Measurements from ENCODE around the gene LRRC4. TPM values are rescaled to one million over a fixed set of nuclear protein-coding genes. Genes with fewer than 3 reads are reported as not detected.

The LRRC4 gene
- total RNA-seq, 2 experiments from 2014 or later = not detected

DNA sequence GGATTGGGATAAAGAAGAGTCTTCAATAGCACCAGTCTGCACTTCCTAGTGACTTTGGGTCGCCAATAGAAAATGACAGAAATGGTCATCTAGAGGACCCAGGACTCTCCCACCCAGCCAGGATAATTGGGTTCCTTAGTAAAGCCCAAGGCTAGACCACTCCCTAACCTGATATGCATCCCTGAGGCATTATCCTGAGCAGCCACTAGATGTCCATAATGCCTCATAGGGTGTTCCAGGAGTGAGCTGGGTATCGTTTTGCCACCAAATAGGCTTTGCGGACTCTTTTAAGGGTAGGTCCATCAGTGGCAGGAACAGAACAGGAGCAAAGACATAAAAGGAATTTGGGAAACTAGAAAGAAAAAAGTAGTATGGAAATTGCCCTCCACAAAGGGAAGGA lies 4.5 kb upstream of the LRRC4 start:
- Mint-ChIP-seq H3K36me3 (peaks cover 2% of the 10 kb centered on the region), H3K9me3 (ENCODE audit: low read depth) (no peaks in the 10 kb centered on the region), H3K27me3 (peaks cover 14% of the 10 kb centered on the region), H3K27ac (no peak overlapping the region), H3K4me1 (peaks cover 2% of the 10 kb centered on the region), H3K4me3 (no peak overlapping the region)
- CTCF ChIA-PET = interaction anchor here (1.1 to 2.7 kb wide), 4 partner anchors 8 to 329 kb away, joined by 3 to 10 read pairs (median 5); no protein-coding TSS in a partner anchor
- ATAC-seq (no peak), DNase-seq (no peak)

GRCh38 chr7:128034825-128035224 lies 3.6 kb upstream of the LRRC4 start:
- Mint-ChIP-seq H3K36me3 (peaks cover 4% of the 10 kb centered on the region), H3K27ac (no peak overlapping the region), H3K4me3 (no peak overlapping the region), H3K27me3 (peaks cover 20% of the 10 kb centered on the region), H3K4me1 (peaks cover 2% of the 10 kb centered on the region), H3K9me3 (ENCODE audit: low read depth) (no peaks in the 10 kb centered on the region)
- ATAC-seq (no peak), DNase-seq (no peak)
- CTCF ChIA-PET = interaction anchor here (1.1 to 2.7 kb wide), 3 partner anchors 9 to 328 kb away, joined by 3 to 10 read pairs (median 5); no protein-coding TSS in a partner anchor

GRCh38 chr7:128033246-128033645 lies 2.0 kb upstream of the LRRC4 start:
- Mint-ChIP-seq H3K27me3 (peaks cover 20% of the 10 kb centered on the region), H3K9me3 (ENCODE audit: low read depth) (no peaks in the 10 kb centered on the region), H3K27ac (no peak overlapping the region), H3K4me1 (peaks cover 2% of the 10 kb centered on the region), H3K4me3 (no peak overlapping the region), H3K36me3 (peaks cover 11% of the 10 kb centered on the region)
- ATAC-seq (no peak), DNase-seq (no peak)
- CTCF ChIA-PET = interaction anchor here (0.9 to 2.7 kb wide), 2 partner anchors 103 to 325 kb away, joined by 4 to 10 read pairs; no protein-coding TSS in a partner anchor

DNA sequence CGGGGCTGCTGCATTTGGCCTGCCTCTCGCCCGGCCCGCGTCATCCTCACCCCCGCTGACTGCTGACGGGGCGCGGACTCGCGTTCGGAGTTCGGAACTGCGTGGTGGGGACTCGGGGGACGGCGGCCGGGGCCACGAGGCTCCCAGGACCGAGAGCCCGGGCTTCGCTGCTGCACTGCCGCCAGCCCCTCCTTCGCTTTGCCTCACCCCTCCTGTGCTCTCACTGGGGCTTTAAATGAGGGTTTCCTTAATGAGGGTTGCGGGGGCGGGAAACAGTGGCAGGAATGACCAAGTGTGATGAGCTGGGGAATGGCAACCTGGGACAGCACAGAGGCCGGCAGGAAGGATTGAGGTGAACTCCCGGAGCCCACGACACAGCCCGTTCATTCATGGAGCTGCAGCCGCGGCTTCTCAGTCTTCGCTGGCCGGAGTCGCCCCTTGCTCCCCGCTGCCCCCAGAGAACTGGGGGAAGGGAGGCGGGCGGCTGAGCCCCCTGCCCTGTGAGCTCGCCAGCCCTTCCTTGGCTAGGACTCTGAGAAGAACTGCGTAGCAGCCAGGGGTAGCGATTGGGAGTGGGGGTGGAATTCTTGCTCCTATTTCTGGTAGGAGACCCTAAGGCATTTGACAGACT lies 1.5 kb upstream of the LRRC4 start:
- H3K27ac Mint-ChIP-seq = no peak overlapping the region
- peaks cover 20% of the 10 kb centered on the region for H3K27me3 Mint-ChIP-seq
- DNase-seq = no peak
- no peak overlapping the region for H3K4me3 Mint-ChIP-seq
- CTCF ChIA-PET = interaction anchor here (0.9 kb wide), 1 partner anchor 324 kb away, joined by 4 read pairs; no protein-coding TSS in a partner anchor
- peaks cover 11% of the 10 kb centered on the region for H3K36me3 Mint-ChIP-seq
- H3K9me3 Mint-ChIP-seq (ENCODE audit: low read depth) = no peaks in the 10 kb centered on the region
- ATAC-seq = peak; percentile 18
- peaks cover 2% of the 10 kb centered on the region for H3K4me1 Mint-ChIP-seq

- H3K36me3 Mint-ChIP-seq = peaks cover 11% of the 10 kb centered on the region
- ATAC-seq = peak; percentile 94
Measured at GRCh38 chr7:128031901-128032604, 816 bp upstream of the LRRC4 start.

GRCh38 chr7:128030263-128030653 lies 979 bp downstream of the LRRC4 start:
- DNase-seq (no peak), ATAC-seq (no peak)
- Mint-ChIP-seq H3K36me3 (peaks cover 11% of the 10 kb centered on the region), H3K4me1 (peaks cover 2% of the 10 kb centered on the region), H3K4me3 (no peak overlapping the region), H3K27me3 (peaks cover 20% of the 10 kb centered on the region), H3K9me3 (ENCODE audit: low read depth) (no peaks in the 10 kb centered on the region), H3K27ac (no peak overlapping the region)
- CTCF ChIA-PET = interaction anchor here (0.9 to 1.3 kb wide), 4 partner anchors 16 to 322 kb away, joined by 3 to 10 read pairs (median 4); no protein-coding TSS in a partner anchor

More at GRCh38 chr7:128031901-128032604, 816 bp upstream of the LRRC4 start:
- DNase-seq = peak; percentile 67
- peaks cover 2% of the 10 kb centered on the region for H3K4me1 Mint-ChIP-seq
- peak overlapping the region; percentile 69 for H3K4me3 Mint-ChIP-seq
- no peaks in the 10 kb centered on the region for H3K9me3 Mint-ChIP-seq (ENCODE audit: low read depth)
- no peak overlapping the region for H3K27ac Mint-ChIP-seq
- H3K27me3 Mint-ChIP-seq = peaks cover 20% of the 10 kb centered on the region
- CTCF ChIA-PET = interaction anchor here (0.9 to 1.3 kb wide), 3 partner anchors 71 to 324 kb away, joined by 4 to 10 read pairs (median 4); no protein-coding TSS in a partner anchor

DNA sequence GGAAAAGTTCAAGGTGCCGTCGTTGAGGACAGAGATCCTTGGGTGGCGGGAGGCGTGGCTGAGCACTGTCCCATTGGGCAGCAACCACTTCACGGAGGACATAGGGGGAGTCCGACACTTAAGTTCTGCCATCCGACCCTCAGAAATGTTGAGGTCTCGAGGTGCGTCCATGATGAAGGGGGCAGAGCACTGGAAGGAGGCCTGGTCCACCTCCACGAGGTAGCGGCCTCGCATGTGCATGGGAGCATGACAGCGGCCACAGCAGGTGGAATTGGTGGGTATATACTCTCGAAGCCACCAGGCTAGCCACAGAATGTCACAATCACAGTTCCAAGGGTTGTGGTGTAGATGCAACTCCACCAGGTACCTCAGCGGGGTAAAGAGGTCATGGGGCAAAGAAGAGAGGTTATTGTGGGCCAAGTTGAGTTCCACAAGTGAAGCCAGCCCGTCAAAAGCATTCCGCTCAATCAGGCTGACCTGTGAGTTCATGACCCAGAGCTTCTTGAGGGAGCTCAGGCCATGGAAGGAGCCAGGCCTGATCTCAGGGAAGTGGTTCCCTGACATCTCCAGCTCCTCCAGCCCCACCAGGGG lies 1.7 kb downstream of the LRRC4 start:
- Mint-ChIP-seq H3K4me3 (no peak overlapping the region), H3K27ac (no peak overlapping the region), H3K36me3 (peaks cover 11% of the 10 kb centered on the region), H3K9me3 (ENCODE audit: low read depth) (no peaks in the 10 kb centered on the region), H3K27me3 (peaks cover 20% of the 10 kb centered on the region), H3K4me1 (peaks cover 2% of the 10 kb centered on the region)
- no peak for DNase-seq
- ATAC-seq = no peak
- CTCF ChIA-PET = interaction anchor here (0.9 kb wide), 1 partner anchor 15 kb away, joined by 3 read pairs; no protein-coding TSS in a partner anchor

DNA sequence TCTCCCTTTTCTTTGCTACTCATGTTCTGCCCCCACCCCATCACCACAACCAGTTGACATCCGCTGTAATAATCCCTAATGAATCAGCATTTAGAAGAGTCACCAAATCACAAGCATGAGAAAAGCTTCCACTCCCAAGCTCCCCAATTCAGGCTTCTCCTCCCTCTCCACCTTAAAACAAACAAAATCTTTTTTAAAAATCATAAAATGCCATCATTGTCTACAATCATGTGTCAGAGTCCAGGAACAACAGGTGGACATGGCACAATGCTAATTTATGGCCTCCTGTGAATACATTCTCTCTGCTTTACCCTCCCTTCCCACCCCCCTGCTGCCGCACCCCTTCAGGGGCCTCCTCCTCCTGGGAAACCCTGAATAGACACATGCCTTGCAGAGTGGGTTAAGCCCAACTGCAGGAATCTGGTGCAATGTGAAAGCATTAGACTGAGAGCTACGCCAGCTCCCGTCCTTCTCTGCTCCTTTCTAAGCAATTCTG lies 3.7 kb downstream of the LRRC4 start:
- no peak for ATAC-seq
- H3K36me3 Mint-ChIP-seq = peaks cover 11% of the 10 kb centered on the region
- no peak overlapping the region for H3K4me3 Mint-ChIP-seq

DNA sequence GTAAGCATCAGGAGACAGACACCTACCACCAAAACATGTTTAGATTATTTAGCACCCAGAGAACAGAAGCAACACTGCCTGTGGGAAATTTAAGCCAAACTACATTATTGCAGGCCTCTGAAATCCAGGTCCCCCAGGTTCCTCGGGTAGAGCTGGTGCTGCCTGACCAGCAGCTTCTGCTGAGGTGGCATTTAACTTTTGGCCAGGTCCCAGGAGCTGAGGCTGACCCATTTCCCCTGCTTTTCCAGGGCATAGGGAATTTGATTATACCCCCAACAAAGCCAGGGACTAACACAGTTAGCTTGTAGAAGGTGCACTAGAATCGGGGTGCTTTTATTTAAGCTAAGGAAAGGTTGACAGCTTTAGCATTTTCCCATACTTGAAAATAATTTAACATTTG lies 4.7 kb downstream of the LRRC4 start:
- DNase-seq (no peak), ATAC-seq (no peak)
- peaks cover 6% of the 10 kb centered on the region for H3K27me3 Mint-ChIP-seq
- H3K9me3 Mint-ChIP-seq (ENCODE audit: low read depth) = no peaks in the 10 kb centered on the region
- H3K4me3 Mint-ChIP-seq = no peak overlapping the region
- CTCF ChIA-PET = interaction anchor here (0.6 to 1.6 kb wide), 3 partner anchors 9 to 439 kb away, joined by 3 to 4 read pairs (median 3); no protein-coding TSS in a partner anchor
- H3K36me3 Mint-ChIP-seq = peaks cover 9% of the 10 kb centered on the region
- H3K4me1 Mint-ChIP-seq = no peaks in the 10 kb centered on the region
- no peak overlapping the region for H3K27ac Mint-ChIP-seq

More for the DNA sequence above, 3.7 kb downstream of the LRRC4 start:
- CTCF ChIA-PET = interaction anchor here (1.3 to 1.6 kb wide), 2 partner anchors 10 to 182 kb away, joined by 3 to 4 read pairs; no protein-coding TSS in a partner anchor
- Mint-ChIP-seq H3K27me3 (peaks cover 8% of the 10 kb centered on the region), H3K9me3 (ENCODE audit: low read depth) (no peaks in the 10 kb centered on the region), H3K4me1 (peaks cover 2% of the 10 kb centered on the region), H3K27ac (no peak overlapping the region)
- DNase-seq = no peak

DNA sequence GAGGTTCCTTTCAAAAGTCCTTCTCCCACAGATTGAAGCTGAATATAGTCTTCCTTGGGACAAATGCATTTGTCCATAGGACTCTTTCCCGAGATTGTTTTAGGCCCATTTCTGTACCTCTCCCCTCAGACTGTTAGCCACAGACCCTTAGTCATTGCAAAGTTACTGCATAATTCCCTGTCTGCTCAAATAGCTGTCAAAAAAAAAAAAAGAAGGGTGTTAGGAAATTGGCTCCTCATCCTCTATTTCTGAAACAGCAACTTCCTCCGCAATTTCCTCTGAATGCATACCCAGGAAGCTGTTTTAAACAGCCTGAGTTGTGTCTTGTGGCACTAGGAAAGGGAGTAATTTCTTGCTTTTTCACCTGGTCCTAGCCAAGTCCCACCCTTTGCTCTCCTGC lies 5.4 kb downstream of the LRRC4 start:
- DNase-seq (no peak), ATAC-seq (no peak)
- H3K36me3 Mint-ChIP-seq = peaks cover 12% of the 10 kb centered on the region
- no peaks in the 10 kb centered on the region for H3K4me1 Mint-ChIP-seq
- H3K27me3 Mint-ChIP-seq = peaks cover 6% of the 10 kb centered on the region
- H3K4me3 Mint-ChIP-seq = no peak overlapping the region
- no peaks in the 10 kb centered on the region for H3K9me3 Mint-ChIP-seq (ENCODE audit: low read depth)
- CTCF ChIA-PET = interaction anchor here (0.6 to 1.6 kb wide), 2 partner anchors 8 to 438 kb away, joined by 3 to 4 read pairs; no protein-coding TSS in a partner anchor
- H3K27ac Mint-ChIP-seq = no peak overlapping the region

GRCh38 chr7:128025380-128025779 lies 5.9 kb downstream of the LRRC4 start:
- no peak overlapping the region for H3K27ac Mint-ChIP-seq
- peaks cover 10% of the 10 kb centered on the region for H3K36me3 Mint-ChIP-seq
- H3K27me3 Mint-ChIP-seq = peaks cover 3% of the 10 kb centered on the region
- ATAC-seq = no peak
- no peak for DNase-seq
- no peak overlapping the region for H3K4me3 Mint-ChIP-seq
- no peaks in the 10 kb centered on the region for H3K9me3 Mint-ChIP-seq (ENCODE audit: low read depth)
- H3K4me1 Mint-ChIP-seq = no peaks in the 10 kb centered on the region
- CTCF ChIA-PET = no interaction called here

GRCh38 chr7:128024151-128024550 lies 7.1 kb downstream of the LRRC4 start:
- Mint-ChIP-seq H3K27me3 (no peaks in the 10 kb centered on the region), H3K9me3 (ENCODE audit: low read depth) (no peaks in the 10 kb centered on the region), H3K27ac (no peak overlapping the region), H3K4me1 (no peaks in the 10 kb centered on the region), H3K36me3 (peaks cover 6% of the 10 kb centered on the region), H3K4me3 (no peak overlapping the region)
- ATAC-seq (no peak), DNase-seq (no peak)
- CTCF ChIA-PET = no interaction called here

Measured in activated CD8-positive, alpha-beta memory T cell treated with anti-CD3 and anti-CD28 coated beads, Interleukin-2, amount 10 ng/mL, durations not matched to agents 7 days and 5 days (primary cell).